NCI-H510A treated with DMSO at 0.1 percent for 48 hours (cell line): Measurements from ENCODE around the gene SAA4.
A peak's percentile ranks its signal among the peaks of the same experiment; 100 is the strongest.
"Not testable (repeated sequence)": the region's sequence is repeated elsewhere in the genome, so short reads cannot be mapped to it uniquely, and the experiment has no call there.

Source experiments
- DNase-seq: peaks from one replicate; lab custom pipeline; 2025; lab: John Stamatoyannopoulos, UW

Gene SAA4

GRCh38 chr11:18246379-18247190 lies 10.0 kb upstream of the SAA4 start:
- not testable (repeated sequence) for DNase-seq

- DNase-seq = no peak
Measured at GRCh38 chr11:18245396-18245795, 8.8 kb upstream of the SAA4 start.

- DNase-seq = peak; percentile 8
Measured at GRCh38 chr11:18243783-18244362, 7.3 kb upstream of the SAA4 start.

GRCh38 chr11:18239655-18240054 lies 3.1 kb upstream of the SAA4 start:
- DNase-seq = no peak

GRCh38 chr11:18235394-18236334 lies 938 bp downstream of the SAA4 start:
- no peak for DNase-seq

- no peak for DNase-seq
Measured at GRCh38 chr11:18233912-18234311, 2.7 kb downstream of the SAA4 start.

GRCh38 chr11:18230859-18231258 lies 5.7 kb downstream of the SAA4 start:
- DNase-seq = no peak

- DNase-seq = no peak
Measured at GRCh38 chr11:18229501-18229900, 7.1 kb downstream of the SAA4 start.

- DNase-seq = no peak
Measured at GRCh38 chr11:18225913-18226312, 10.7 kb downstream of the SAA4 start.

GRCh38 chr11:18223591-18224387 lies 12.8 kb downstream of the SAA4 start:
- peak; percentile 12 for DNase-seq

GRCh38 chr11:18222814-18223421 lies 13.7 kb downstream of the SAA4 start:
- DNase-seq = no peak

- no peak for DNase-seq
Measured at GRCh38 chr11:18221274-18221876, 15.2 kb downstream of the SAA4 start.

GRCh38 chr11:18209058-18209457 lies 27.5 kb downstream of the SAA4 start:
- DNase-seq = no peak

GRCh38 chr11:18204771-18205170 lies 31.8 kb downstream of the SAA4 start:
- DNase-seq = no peak

- DNase-seq = no peak
Measured at GRCh38 chr11:18204220-18204619, 32.4 kb downstream of the SAA4 start.

GRCh38 chr11:18203723-18204122 lies 32.9 kb downstream of the SAA4 start:
- DNase-seq = no peak

- DNase-seq = not testable (repeated sequence)
Measured at GRCh38 chr11:18197738-18198137, 38.9 kb downstream of the SAA4 start.

GRCh38 chr11:18196532-18196931 lies 40.1 kb downstream of the SAA4 start:
- no peak for DNase-seq

- DNase-seq = no peak
Measured at GRCh38 chr11:18193010-18193409, 43.6 kb downstream of the SAA4 start.

GRCh38 chr11:18191376-18191775 lies 45.2 kb downstream of the SAA4 start:
- no peak for DNase-seq
